HPDE6-E6E7 (cell line): ENCODE measurements around the gene EFHC1.
"Not testable (repeated sequence)": the region's sequence is repeated elsewhere in the genome, so short reads cannot be mapped to it uniquely, and the experiment has no call there.

Experiments used
- DNase-seq: peaks from one replicate; pipeline ENCODE4 v3.0.0; 2011; ENCODE audit warnings: missing footprints; ENCODE audit errors: extremely low spot score

The EFHC1 gene

DNA sequence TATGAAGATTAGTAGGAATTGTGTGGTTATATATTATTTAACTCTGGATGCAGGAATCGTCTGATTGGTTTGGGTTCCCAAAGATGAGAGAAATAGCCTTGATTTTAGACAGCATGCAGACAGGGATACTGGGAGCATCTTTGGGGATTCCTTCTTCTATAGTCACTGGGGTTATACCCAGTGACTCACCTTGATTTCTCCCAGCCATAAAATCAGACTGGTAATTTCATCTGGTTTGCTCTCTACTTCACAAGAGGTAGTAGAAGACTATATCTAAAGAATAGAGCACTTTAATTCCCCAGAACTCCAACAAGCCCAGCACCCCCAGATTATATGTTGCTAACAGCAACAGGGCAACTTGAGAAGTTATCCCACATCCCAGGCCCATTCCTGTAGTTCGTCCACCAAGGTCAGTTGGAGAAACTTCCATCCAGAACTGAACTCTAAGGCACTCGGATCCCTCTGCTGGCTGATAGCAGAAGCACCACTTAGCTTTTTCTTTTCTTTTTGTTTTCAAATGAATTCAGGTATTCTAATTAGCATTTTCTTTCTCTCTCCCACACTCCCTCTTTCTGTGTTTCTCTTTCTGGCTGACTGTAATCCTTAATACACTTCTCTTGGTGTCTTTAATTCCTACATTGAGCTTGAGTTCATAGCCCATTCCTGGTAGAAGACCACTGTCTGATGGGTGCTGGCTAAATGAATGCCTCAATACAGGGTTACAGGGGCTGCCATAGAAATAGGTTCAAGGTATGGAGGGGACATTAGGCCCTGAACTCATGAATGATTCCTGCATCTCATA lies 20.4 kb upstream of the EFHC1 start:
- DNase-seq: no peak

DNA sequence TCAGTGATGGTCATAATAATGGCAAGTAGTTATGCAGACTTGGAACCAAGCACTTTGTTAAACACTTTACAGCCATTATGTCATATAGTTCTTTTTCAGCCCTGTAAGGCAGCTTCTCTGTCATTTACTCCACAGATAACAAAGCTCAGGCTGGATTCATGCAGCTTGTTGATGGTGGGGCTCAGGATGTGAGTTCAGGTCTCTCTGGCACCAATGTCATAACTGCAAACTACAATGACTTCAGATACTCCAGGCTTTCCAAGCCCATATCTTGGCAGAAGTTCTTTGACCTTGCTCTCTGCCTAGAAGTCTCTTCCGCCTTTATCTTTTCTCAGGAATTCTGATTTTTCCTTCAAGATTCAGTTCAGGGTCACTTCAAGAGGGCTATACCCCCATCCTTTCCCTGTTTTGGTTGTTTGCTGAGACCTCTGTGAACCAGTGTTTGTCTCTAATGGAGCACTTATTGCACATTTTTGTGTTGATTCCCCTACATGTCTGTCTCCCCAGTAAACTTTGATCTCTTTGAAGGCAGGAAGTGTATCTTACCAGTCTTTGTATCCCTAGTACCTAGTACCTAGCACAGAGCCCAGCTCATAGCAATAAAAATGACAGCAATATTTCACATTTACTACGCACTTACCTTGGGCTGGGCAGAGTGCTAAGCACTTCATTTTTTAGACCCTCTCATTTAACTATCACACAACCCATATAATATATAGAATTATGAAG lies 19.7 kb upstream of the EFHC1 start:
- DNase-seq: no peak

GRCh38 chr6:52403086-52403485 lies 17.1 kb upstream of the EFHC1 start:
- no peak for DNase-seq

- no peak for DNase-seq
Observed at GRCh38 chr6:52403627-52404026, 16.5 kb upstream of the EFHC1 start.

DNA sequence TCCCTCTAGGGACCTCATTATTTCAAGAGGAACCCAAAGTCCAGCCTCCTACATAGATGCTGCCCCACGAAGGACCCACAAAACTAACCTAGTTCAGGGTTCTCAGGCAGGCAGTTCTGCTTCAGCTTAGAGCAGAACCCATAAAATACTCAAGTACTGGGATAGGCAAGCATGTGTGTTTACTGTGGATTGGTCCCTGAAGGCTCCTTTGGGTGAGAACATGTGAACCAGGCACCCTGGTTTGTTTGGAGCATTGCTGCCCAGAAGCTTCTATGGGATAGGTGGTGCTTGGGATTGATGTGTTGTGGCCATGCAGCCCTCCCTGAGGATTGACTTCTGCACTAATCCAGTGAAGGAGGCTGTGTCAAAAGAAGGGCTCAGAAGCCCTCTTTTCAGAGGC lies 14.9 kb upstream of the EFHC1 start:
- DNase-seq: no peak

- DNase-seq: no peak
Observed at GRCh38 chr6:52407467-52407866, 12.7 kb upstream of the EFHC1 start.

GRCh38 chr6:52409499-52409898 lies 10.6 kb upstream of the EFHC1 start:
- DNase-seq: no peak

- DNase-seq: no peak
Observed at GRCh38 chr6:52410979-52411378, 9.2 kb upstream of the EFHC1 start.

GRCh38 chr6:52411911-52412310 lies 8.2 kb upstream of the EFHC1 start:
- no peak for DNase-seq

GRCh38 chr6:52415333-52415732 lies 4.8 kb upstream of the EFHC1 start:
- no peak for DNase-seq

DNA sequence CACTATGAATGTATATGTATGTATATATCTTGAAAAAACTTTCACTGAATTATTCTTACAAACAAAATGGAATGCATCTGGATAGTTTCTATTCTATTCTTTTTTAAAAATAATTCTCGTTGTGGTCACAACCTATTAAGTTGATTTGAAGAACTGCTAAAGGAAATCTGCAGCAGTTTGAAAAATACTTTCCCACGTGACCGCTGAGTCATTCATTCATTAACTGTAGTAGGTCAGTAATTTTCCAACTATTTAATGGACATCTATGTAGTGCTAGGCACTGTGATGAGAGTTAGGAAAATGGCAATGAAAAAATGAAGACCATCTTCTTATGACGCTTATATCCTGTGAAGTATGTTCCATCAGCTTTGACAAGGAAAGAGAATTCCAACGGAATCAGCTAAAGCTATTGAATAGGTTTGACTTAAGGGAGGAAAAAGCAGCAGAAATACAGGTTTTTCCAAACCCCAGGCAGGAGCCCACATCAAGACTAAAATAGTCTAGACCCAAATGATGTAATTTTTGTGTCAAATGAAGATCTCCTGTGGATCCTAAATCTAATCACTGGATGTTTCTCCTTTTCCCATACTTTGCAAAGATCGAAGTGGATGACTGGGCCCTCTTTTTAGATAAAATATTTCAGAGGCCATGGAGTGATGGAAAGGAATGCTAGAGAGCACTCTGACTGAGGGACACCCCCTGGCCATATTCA lies 4.1 kb upstream of the EFHC1 start:
- no peak for DNase-seq

- peak; percentile 64 for DNase-seq
Observed at GRCh38 chr6:52416629-52417151, 3.5 kb upstream of the EFHC1 start.

GRCh38 chr6:52417675-52418111 lies 2.4 kb upstream of the EFHC1 start:
- no peak for DNase-seq

- no peak for DNase-seq
Observed at GRCh38 chr6:52418606-52419005, 1.5 kb upstream of the EFHC1 start.

DNA sequence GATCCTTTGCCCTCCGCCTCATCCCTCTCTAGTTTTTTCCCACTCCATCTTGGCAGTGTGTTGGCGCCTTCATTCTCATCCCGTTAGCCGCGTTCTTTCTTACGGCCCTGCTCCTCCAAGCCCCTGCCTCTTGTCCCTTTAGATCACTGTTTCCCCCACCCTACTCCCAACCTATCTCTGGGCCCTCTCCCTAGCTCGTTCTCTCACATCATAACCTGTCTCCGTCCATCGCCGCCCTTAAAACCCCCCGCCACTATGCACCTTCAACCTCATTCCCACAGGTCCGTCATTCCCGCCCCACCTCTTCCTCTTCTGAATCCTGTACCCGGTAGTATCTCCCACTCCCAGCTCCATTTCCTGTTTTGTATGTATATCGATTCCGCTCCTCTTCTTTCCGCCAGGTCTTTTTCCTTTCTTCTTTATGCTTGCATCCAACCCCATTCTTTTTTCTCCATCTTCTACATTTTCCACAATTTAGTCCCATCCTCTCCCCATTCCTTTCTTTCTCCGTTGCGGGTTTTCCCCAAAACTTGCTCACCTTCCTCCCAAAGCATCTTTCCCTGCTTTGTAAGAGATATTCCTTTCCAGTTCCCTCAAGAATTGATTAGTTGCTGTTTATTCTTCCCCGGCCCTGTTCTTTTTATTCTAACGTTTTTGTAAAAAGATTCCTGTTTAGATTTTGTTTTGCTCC lies 671 bp downstream of the EFHC1 start:
- no peak for DNase-seq

DNA sequence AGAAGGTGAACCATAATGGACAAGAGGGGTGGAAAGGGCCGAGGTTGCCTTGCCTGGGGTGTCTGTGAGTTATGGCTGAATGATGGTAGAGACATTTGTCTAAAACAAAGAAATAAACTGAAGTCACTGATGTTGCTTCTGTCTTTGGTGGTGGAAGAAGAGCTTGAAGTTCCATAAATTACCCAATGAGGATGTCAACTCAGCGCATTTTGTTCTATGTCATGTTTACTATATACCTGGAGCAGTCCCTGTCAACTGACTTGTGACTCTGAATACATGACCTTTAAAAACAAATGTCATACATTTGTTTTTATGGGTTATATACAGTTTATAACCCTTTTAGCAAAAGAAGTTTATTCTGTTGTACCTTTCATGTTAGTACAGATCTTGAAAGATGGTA lies 2.0 kb downstream of the EFHC1 start:
- no peak for DNase-seq

GRCh38 chr6:52423448-52423847 lies 3.3 kb downstream of the EFHC1 start:
- DNase-seq: no peak

DNA sequence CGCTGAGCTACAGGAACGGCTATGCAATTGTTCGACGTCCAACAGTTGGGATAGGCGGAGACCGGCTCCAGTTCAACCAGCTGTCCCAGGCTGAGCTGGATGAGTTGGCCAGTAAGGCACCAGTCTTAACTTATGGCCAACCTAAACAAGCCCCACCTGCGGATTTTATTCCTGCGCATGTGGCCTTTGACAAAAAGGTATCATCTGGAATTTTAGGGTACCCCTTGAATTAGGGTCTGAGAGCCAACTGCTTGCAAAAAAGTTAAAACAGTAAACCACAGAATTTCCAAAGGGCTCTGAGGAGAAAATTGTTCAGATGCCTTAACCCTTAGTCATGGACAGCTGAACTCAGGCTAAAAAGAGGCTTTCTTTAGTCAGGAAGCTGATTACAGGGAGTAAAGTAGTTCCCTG lies 3.8 kb downstream of the EFHC1 start:
- no peak for DNase-seq

DNA sequence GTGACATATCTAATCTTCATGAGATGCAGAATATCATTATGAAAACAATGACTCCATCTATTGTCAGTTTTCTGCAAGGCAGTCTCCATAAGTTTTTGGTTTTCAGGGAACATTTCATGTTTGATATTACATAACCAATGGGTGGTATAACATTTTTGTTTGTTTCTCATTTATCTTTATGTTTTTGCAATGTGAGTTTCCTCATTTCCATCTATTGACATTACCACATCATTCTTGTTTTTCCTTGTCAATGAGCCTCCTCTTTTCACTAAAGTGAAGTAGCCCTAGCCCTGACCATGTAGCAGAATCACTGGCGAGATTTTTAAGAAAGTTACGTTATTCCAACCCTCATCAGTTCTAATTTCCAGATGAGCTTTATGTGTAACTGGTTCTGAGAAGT lies 4.4 kb downstream of the EFHC1 start:
- DNase-seq: no peak

- no peak for DNase-seq
Observed at GRCh38 chr6:52426667-52427066, 6.5 kb downstream of the EFHC1 start.

- not testable (repeated sequence) for DNase-seq
Observed at GRCh38 chr6:52433294-52433693, 13.2 kb downstream of the EFHC1 start.

- no peak for DNase-seq
Observed at GRCh38 chr6:52435345-52435744, 15.2 kb downstream of the EFHC1 start.
